ENCODE measurements around the gene SORCS2. TPM values are rescaled to one million over a fixed set of nuclear protein-coding genes. Genes with fewer than 3 reads are reported as not detected.

The SORCS2 gene
- total RNA-seq, 4 donors from 2014 or later = 0.26 to 17.1 (median 2.9) TPM

GRCh38 chr4:7783541-7783940 lies 591.2 kb downstream of the SORCS2 start:
- H3K4me3 ChIP-seq = no peak overlapping the region
- no peaks in the 10 kb centered on the region for H3K9me3 ChIP-seq
- no peak overlapping the region for H3K27ac ChIP-seq
- no peaks in the 10 kb centered on the region for H3K36me3 ChIP-seq
- no peaks in the 10 kb centered on the region for H3K27me3 ChIP-seq
- intact Hi-C loops (cut with DNase I; ENCODE audit: low total_unique reads) = no loop called here
- TF ChIP-seq CTCF (IDR thresholded peaks at IDR 0.05) (no peak), POLR2A (IDR thresholded peaks at IDR 0.05) (no peak)
- H3K4me1 ChIP-seq = peaks cover 8 to 18% of the 10 kb centered on the region in 2 donors
- no peak for DNase-seq

GRCh38 chr4:7784131-7784870 lies 592.0 kb downstream of the SORCS2 start:
- Histone ChIP-seq H3K4me3 (no peak overlapping the region), H3K27me3 (no peaks in the 10 kb centered on the region), H3K9me3 (no peaks in the 10 kb centered on the region), H3K27ac (peak overlapping the region in 1 of 2 donors; percentile 18), H3K4me1 (peaks cover 8 to 11% of the 10 kb centered on the region in 2 donors), H3K36me3 (no peaks in the 10 kb centered on the region)
- intact Hi-C loops (cut with DNase I; ENCODE audit: low total_unique reads) = no loop called here
- DNase-seq = no peak
- TF ChIP-seq CTCF (IDR thresholded peaks at IDR 0.05) = no peak
- no peak for TF ChIP-seq POLR2A (IDR thresholded peaks at IDR 0.05)

GRCh38 chr4:7785017-7785416 lies 592.7 kb downstream of the SORCS2 start:
- no peaks in the 10 kb centered on the region for H3K27me3 ChIP-seq
- TF ChIP-seq CTCF (IDR thresholded peaks at IDR 0.05) (no peak), POLR2A (IDR thresholded peaks at IDR 0.05) (no peak)
- DNase-seq = peak in 1 of 2 donors; percentile 55
- no peaks in the 10 kb centered on the region for H3K36me3 ChIP-seq
- intact Hi-C loops (cut with DNase I; ENCODE audit: low total_unique reads) = no loop called here
- H3K9me3 ChIP-seq = no peaks in the 10 kb centered on the region
- H3K4me3 ChIP-seq = no peak overlapping the region
- peaks cover 6 to 8% of the 10 kb centered on the region in 2 donors for H3K4me1 ChIP-seq
- peak overlapping the region in 1 of 2 donors; percentile 18 for H3K27ac ChIP-seq

GRCh38 chr4:7786040-7786439 lies 593.7 kb downstream of the SORCS2 start:
- Histone ChIP-seq H3K4me3 (no peak overlapping the region), H3K9me3 (no peaks in the 10 kb centered on the region), H3K27me3 (no peaks in the 10 kb centered on the region), H3K4me1 (peaks cover 5 to 8% of the 10 kb centered on the region in 2 donors), H3K36me3 (no peaks in the 10 kb centered on the region), H3K27ac (no peak overlapping the region)
- DNase-seq = no peak
- TF ChIP-seq CTCF (IDR thresholded peaks at IDR 0.05) = no peak
- TF ChIP-seq POLR2A (IDR thresholded peaks at IDR 0.05) = no peak
- intact Hi-C loops (cut with DNase I; ENCODE audit: low total_unique reads) = no loop called here

GRCh38 chr4:7786517-7786916 lies 594.2 kb downstream of the SORCS2 start:
- no peaks in the 10 kb centered on the region for H3K9me3 ChIP-seq
- H3K27me3 ChIP-seq = no peaks in the 10 kb centered on the region
- H3K27ac ChIP-seq = no peak overlapping the region
- TF ChIP-seq CTCF (IDR thresholded peaks at IDR 0.05) (no peak), POLR2A (IDR thresholded peaks at IDR 0.05) (no peak)
- intact Hi-C loops (cut with DNase I; ENCODE audit: low total_unique reads) = no loop called here
- no peak overlapping the region for H3K4me3 ChIP-seq
- DNase-seq = no peak
- no peaks in the 10 kb centered on the region for H3K36me3 ChIP-seq
- peaks cover 5 to 7% of the 10 kb centered on the region in 2 donors for H3K4me1 ChIP-seq

All from uterus (tissue), 4 donors.